SK-N-SH (cell line): ENCODE measurements around the gene PAX9. TPM values are rescaled to one million over a fixed set of nuclear protein-coding genes. Genes with fewer than 3 reads are reported as not detected.

Source experiments
- CTCF ChIA-PET: fragments of 300-600, 350-600 bp; formaldehyde crosslinking; extraction: SDS; loops from one replicate; lab custom pipeline; 2021; lab: Yijun Ruan, JAX
- POLR2A ChIA-PET: fragments of 350-600 bp; sonication (Branson Sonifier 250); formaldehyde crosslinking; extraction: SDS; loops from one replicate; lab custom pipeline; 2020; ENCODE audit warnings: antibody characterized with exemption, inconsistent platforms; lab: Yijun Ruan, JAX
- DNase-seq: peaks from one replicate; pipeline ENCODE4 v3.0.0; 2012
- H2AFZ ChIP-seq: fragments of 200-600 bp; sonication (generic); 2 replicates; pipeline ENCODE4 v1.8.1; 2016; ENCODE audit warnings: antibody characterized with exemption, mild to moderate bottlenecking, low read depth
- H3F3A ChIP-seq: fragments of 200-600 bp; sonication (generic); replicated peaks from 2 replicates; pipeline ENCODE3; 2016; ENCODE audit warnings: antibody characterized with exemption, mild to moderate bottlenecking; ENCODE audit not compliant: insufficient read depth
- H3K27ac ChIP-seq, 2 experiments: fragments of 200-500 bp in 1 of 2; fragments of 200-600 bp in 1 of 2; sonication (Bioruptor generic) in 1 of 2; sonication (generic), shearing (Covaris generic) in 1 of 2; 2 replicates each; pipeline versions ENCODE4 v1.5.1 to v1.6.1; 2014 to 2016; ENCODE audit warnings: low read depth in 2 of 2, inconsistent platforms in 1 of 2, low read length in 1 of 2, mild to moderate bottlenecking in 1 of 2, mixed read lengths in 1 of 2
- H3K27me3 ChIP-seq: fragments of 200-600 bp; sonication (generic), shearing (Covaris generic); 2 replicates; pipeline ENCODE4 v1.6.1; 2016; ENCODE audit warnings: mixed run types; ENCODE audit not compliant: insufficient read depth
- H3K36me3 ChIP-seq, 2 experiments: fragments of 200-500 bp in 1 of 2; fragments of 200-600 bp in 1 of 2; sonication (Bioruptor generic) in 1 of 2; sonication (generic) in 1 of 2; replicated peaks in 1 of 2; 2 replicates each; pipeline versions ENCODE3 to v1.5.1; 2014 to 2016; ENCODE audit warnings: low read length in 1 of 2, mild to moderate bottlenecking in 1 of 2; ENCODE audit not compliant: insufficient read depth in 2 of 2, control insufficient read depth in 1 of 2
- H3K4me1 ChIP-seq, 2 experiments: fragments of 200-500 bp in 1 of 2; fragments of 200-600 bp in 1 of 2; sonication (Bioruptor generic) in 1 of 2; sonication (generic), shearing (Covaris generic) in 1 of 2; 2 replicates each; pipeline versions ENCODE4 v1.5.1 to v1.6.1; 2014 to 2016; ENCODE audit warnings: low read depth in 1 of 2, low read length in 1 of 2, mixed run types in 1 of 2; ENCODE audit not compliant: insufficient read depth in 2 of 2, control insufficient read depth in 1 of 2
- H3K4me2 ChIP-seq: fragments of 200-600 bp; sonication (generic), shearing (Covaris generic); 2 replicates; pipeline ENCODE4 v1.6.1; 2017; ENCODE audit warnings: mixed run types
- H3K4me3 ChIP-seq, 2 experiments: fragments of 200-500 bp in 1 of 2; fragments of 200-600 bp in 1 of 2; sonication (Bioruptor generic) in 1 of 2; sonication (generic), shearing (Covaris generic) in 1 of 2; 2 replicates each; pipeline versions ENCODE4 v1.5.1 to v1.8.1; 2014 to 2016; ENCODE audit warnings: low read depth in 2 of 2, inconsistent platforms in 1 of 2, low read length in 1 of 2, mild to moderate bottlenecking in 1 of 2, mixed read lengths in 1 of 2, moderate library complexity in 1 of 2
- H3K79me2 ChIP-seq: fragments of 200-600 bp; sonication (generic); 2 replicates; pipeline ENCODE4 v1.8.1; 2017; ENCODE audit warnings: mild to moderate bottlenecking; ENCODE audit not compliant: insufficient read depth
- H3K9ac ChIP-seq: fragments of 200-600 bp; sonication (generic); 2 replicates; pipeline ENCODE4 v1.6.1; 2017; ENCODE audit warnings: mixed run types
- H3K9me2 ChIP-seq: fragments of 200-600 bp; sonication (generic); 2 replicates; pipeline ENCODE4 v1.6.1; 2017; ENCODE audit warnings: mixed run types
- H3K9me3 ChIP-seq: fragments of 200-600 bp; sonication (generic); 2 replicates; pipeline ENCODE4 v1.6.1; 2017; ENCODE audit warnings: mixed run types, mild to moderate bottlenecking, moderate library complexity
- H4K20me1 ChIP-seq: fragments of 200-600 bp; sonication (generic); 2 replicates; pipeline ENCODE4 v1.6.1; 2017; ENCODE audit warnings: mild to moderate bottlenecking, mixed run types; ENCODE audit not compliant: insufficient read depth
- FOSL2 ChIP-seq: IDR thresholded peaks from 2 replicates; pipeline ENCODE4 v1.4.0; 2012; ENCODE audit warnings: low read depth, mild to moderate bottlenecking, moderate library complexity, borderline replicate concordance
- FOXJ3 ChIP-seq: sonication (generic); formaldehyde crosslinking; IDR thresholded peaks from 2 replicates; pipeline ENCODE4 v1.5.1; 2020; ENCODE audit warnings: mild to moderate bottlenecking, missing genetic modification reagents
- IRF3 ChIP-seq: fragments of 150-350 bp; IDR thresholded peaks from 2 replicates; pipeline ENCODE4 v1.6.1; 2016; ENCODE audit warnings: mild to moderate bottlenecking, low read depth, low read length
- NRF1 ChIP-seq: IDR thresholded peaks from 2 replicates; pipeline ENCODE4 v1.6.1; 2012; ENCODE audit warnings: low read depth, mild to moderate bottlenecking, low read length
- RXRA ChIP-seq: IDR thresholded peaks from 2 replicates; pipeline ENCODE4 v1.4.0; 2012; ENCODE audit warnings: low read depth, mild to moderate bottlenecking, borderline replicate concordance
- SIN3A ChIP-seq: IDR thresholded peaks from 2 replicates; pipeline ENCODE4 v1.6.1; 2012; ENCODE audit warnings: low read depth, mild to moderate bottlenecking, low read length, moderate library complexity, borderline replicate concordance
- SMC3 ChIP-seq: IDR thresholded peaks from 2 replicates; pipeline ENCODE4 v1.6.1; 2012; ENCODE audit warnings: low read depth, low read length, improper control_type of control experiment
- TAF1 ChIP-seq: IDR thresholded peaks from 2 replicates; pipeline ENCODE4 v1.6.1; 2012; ENCODE audit warnings: low read depth, mild to moderate bottlenecking, low read length, moderate library complexity, borderline replicate concordance
- TCF12 ChIP-seq: IDR thresholded peaks from 2 replicates; pipeline ENCODE4 v1.4.0; 2012
- TEAD4 ChIP-seq: IDR thresholded peaks from 2 replicates; pipeline ENCODE4 v1.4.0; 2012; ENCODE audit warnings: mild to moderate bottlenecking, borderline replicate concordance; ENCODE audit not compliant: insufficient read depth
- YY1 ChIP-seq: IDR thresholded peaks from 2 replicates; pipeline ENCODE4 v1.4.0; 2012; ENCODE audit warnings: low read depth, mild to moderate bottlenecking
- ZBTB33 ChIP-seq: IDR thresholded peaks from 2 replicates; pipeline ENCODE4 v1.4.0; 2012; ENCODE audit warnings: low read depth, borderline replicate concordance
- WGBS: methylation state at CpG from one replicate; pipeline ENCODE4 v1.1.6; 2017; ENCODE audit warnings: low lambda C conversion rate; 5-methylcytosine and 5-hydroxymethylcytosine counted together
- polyA plus RNA-seq, 3 experiments: library from polyadenylated mRNA; depleted of rRNA; stranded (reverse); fragments of >200 nt; gene quantifications; 2 replicates each; pipeline ENCODE4 v1.2.3, GENCODE V29; 2012

Gene PAX9
- polyA plus RNA-seq, 1 of the 3 experiments (the other 2 are of a cell fraction) = not detected

GRCh38 chr14:36716614-36717184, 55.0 kb downstream of the PAX9 start:
- Histone ChIP-seq H3K4me2 (no peak overlapping the region), H3K36me3 (no peaks in the 10 kb centered on the region), H2AFZ (no peak overlapping the region), H3K27me3 (no peaks in the 10 kb centered on the region)
- 0% methylated on average over 6 of the region's 7 CpGs for WGBS
- TF ChIP-seq YY1 (no peak), SIN3A (no peak), FOXJ3 (CRISPR knock-in tag) (no peak), SMC3 (no peak), IRF3 (no peak), TCF12 (no peak)
- TF ChIP-seq, all 33 proteins: peak for 0
- Histone ChIP-seq H3K4me1 (no peaks in the 10 kb centered on the region), H3F3A (no peaks in the 10 kb centered on the region), H3K9me2 (no peaks in the 10 kb centered on the region), H4K20me1 (no peaks in the 10 kb centered on the region), H3K9me3 (no peaks in the 10 kb centered on the region), H3K79me2 (no peaks in the 10 kb centered on the region), H3K27ac (no peak overlapping the region), H3K9ac (no peak overlapping the region), H3K4me3 (no peak overlapping the region)
- ChIA-PET CTCF (no interaction called here), POLR2A (no interaction called here)
- DNase-seq = no peak

- 16% methylated on average over 4 of the region's 5 CpGs for WGBS
- H2AFZ ChIP-seq = no peak overlapping the region
- no peaks in the 10 kb centered on the region for H3K79me2 ChIP-seq
- POLR2A ChIA-PET = no interaction called here
- no peak overlapping the region for H3K27ac ChIP-seq
- no peak overlapping the region for H3K4me3 ChIP-seq
- H3K4me2 ChIP-seq = no peak overlapping the region
- no peak for TF ChIP-seq ZBTB33
- CTCF ChIA-PET = no interaction called here
- no peaks in the 10 kb centered on the region for H3F3A ChIP-seq
- H3K9me2 ChIP-seq = no peaks in the 10 kb centered on the region
- H3K9me3 ChIP-seq = no peaks in the 10 kb centered on the region
- DNase-seq = no peak
- H3K27me3 ChIP-seq = no peaks in the 10 kb centered on the region
- no peak overlapping the region for H3K9ac ChIP-seq
- no peaks in the 10 kb centered on the region for H3K4me1 ChIP-seq
- H3K36me3 ChIP-seq = no peaks in the 10 kb centered on the region
- H4K20me1 ChIP-seq = no peaks in the 10 kb centered on the region
These were observed 55.7 kb downstream of the PAX9 start for GRCh38 chr14:36717363-36717762.

- no peaks in the 10 kb centered on the region for H3K9me3 ChIP-seq
- no peaks in the 10 kb centered on the region for H3K4me1 ChIP-seq
- no peaks in the 10 kb centered on the region for H3K27me3 ChIP-seq
- no peak overlapping the region for H3K9ac ChIP-seq
- TF ChIP-seq NRF1 (no peak), RXRA (no peak), SMC3 (no peak), TEAD4 (no peak), FOSL2 (no peak), TAF1 (no peak), ZBTB33 (no peak), YY1 (no peak)
- H3K4me3 ChIP-seq = no peak overlapping the region
- H3K27ac ChIP-seq = no peak overlapping the region
- H2AFZ ChIP-seq = no peak overlapping the region
- H3K4me2 ChIP-seq = no peak overlapping the region
- H3K36me3 ChIP-seq = no peaks in the 10 kb centered on the region
- ChIA-PET CTCF (no interaction called here), POLR2A (no interaction called here)
- no peaks in the 10 kb centered on the region for H4K20me1 ChIP-seq
- WGBS = 0% methylated on average over 1 of the region's 1 CpG
- H3K9me2 ChIP-seq = no peaks in the 10 kb centered on the region
- H3K79me2 ChIP-seq = no peaks in the 10 kb centered on the region
- no peak for DNase-seq
- H3F3A ChIP-seq = no peaks in the 10 kb centered on the region
These were observed 56.6 kb downstream of the PAX9 start for GRCh38 chr14:36718216-36718615.
